OCI-LY1 (cell line): ENCODE data around the gene IQSEC1.

ENCODE experiments used
- CTCF ChIP-seq: fragments of 200-600 bp; sonication (generic), shearing (Covaris generic); IDR thresholded peaks from 2 replicates; pipeline ENCODE4 v1.5.1; 2017; ENCODE audit warnings: mild to moderate bottlenecking, antibody characterized with exemption, low read length, moderate library complexity, mixed read lengths
- EZH2 ChIP-seq: fragments of 200-600 bp; sonication (generic), shearing (Covaris generic); IDR thresholded peaks from 2 replicates; pipeline ENCODE4 v1.8.0; 2017; ENCODE audit warnings: borderline replicate concordance, mixed run types, mild to moderate bottlenecking, antibody characterized with exemption, low read length, moderate library complexity, mixed read lengths

DNA sequence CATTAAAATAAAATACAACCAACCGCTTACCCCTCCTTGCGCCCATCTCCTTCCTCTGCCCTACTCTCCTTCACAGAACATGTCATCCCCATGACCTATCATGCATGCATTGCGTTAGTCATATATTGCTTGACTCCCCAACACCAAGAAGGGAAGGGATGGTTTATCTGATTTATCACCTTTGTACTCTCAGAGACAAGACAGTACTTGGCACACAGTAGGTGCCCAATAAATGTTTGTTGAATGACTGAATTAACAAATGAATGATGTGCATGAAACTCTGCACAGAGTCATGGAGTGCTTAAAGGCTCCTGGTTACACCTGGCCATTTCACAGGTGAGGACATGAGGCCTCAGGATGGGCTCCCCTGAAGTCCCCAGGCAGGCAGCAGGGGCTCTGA, 59.7 kb downstream of the IQSEC1 start:
- TF ChIP-seq EZH2: no peak
- TF ChIP-seq CTCF: no peak
